ENCODE results near the gene RALGAPA1. TPM values are rescaled to one million over a fixed set of nuclear protein-coding genes. Genes with fewer than 3 reads are reported as not detected.

RALGAPA1 gene
- total RNA-seq, 2 experiments from 2014 or later: 27.6 to 36.5 TPM

GRCh38 chr14:35532783-35533356 lies 276.2 kb downstream of the RALGAPA1 start:
- H3K4me3 ChIP-seq (ENCODE audit: low read depth, low read length, poor library complexity, severe bottlenecking): peak overlapping the region; percentile 68
- H3K36me3 ChIP-seq (ENCODE audit: insufficient read depth, low read length): no peaks in the 10 kb centered on the region
- no peaks in the 10 kb centered on the region for H3K9me2 ChIP-seq (ENCODE audit: insufficient read depth, low read length)
- H3K4me2 ChIP-seq (ENCODE audit: low read length): peak overlapping the region; percentile 87
- no peak for DNase-seq (ENCODE audit: low spot score)
- CTCF ChIA-PET (ENCODE audit: unreplicated experiment): no interaction called here
- POLR2A ChIA-PET: interaction anchor here (0.9 kb wide), 1 partner anchor 10 kb away, joined by 3 read pairs; no protein-coding TSS in a partner anchor
- H4K20me1 ChIP-seq (ENCODE audit: insufficient read depth, low read length): no peaks in the 10 kb centered on the region
- intact Hi-C loops (cut with micrococcal nuclease; ENCODE audit: unreplicated experiment): loop anchor here (5.0 kb wide), 1 partner anchor 154 kb away; no protein-coding TSS in a partner anchor
- BruUV-seq (replicated peaks): no TSS peak
- H2AFZ ChIP-seq (ENCODE audit: low read length): peak overlapping the region; percentile 38
- no peak overlapping the region for H3K27ac ChIP-seq (ENCODE audit: low read depth, low read length, poor library complexity, severe bottlenecking)
- TF ChIP-seq EZH2phosphoT487 (IDR thresholded peaks at IDR 0.05; ENCODE audit: borderline replicate concordance, low read depth, low read length) (no peak; the same call in 1 of the 2 replicates), CTCF (conservative IDR thresholded peaks at IDR 0.05; ENCODE audit: low read length) (no peak)
- peaks cover 5% of the 10 kb centered on the region for H3K4me1 ChIP-seq (ENCODE audit: insufficient read depth, low read length, poor library complexity, severe bottlenecking)
- H3K9me3 ChIP-seq (ENCODE audit: low read length): no peaks in the 10 kb centered on the region
- H3K79me2 ChIP-seq (ENCODE audit: insufficient read depth, low read depth, low read length): no peaks in the 10 kb centered on the region

GRCh38 chr14:35531960-35532747 lies 276.9 kb downstream of the RALGAPA1 start:
- H3K4me1 ChIP-seq (ENCODE audit: insufficient read depth, low read length, poor library complexity, severe bottlenecking): peaks cover 5% of the 10 kb centered on the region
- no peak overlapping the region for H3K4me3 ChIP-seq (ENCODE audit: low read depth, low read length, poor library complexity, severe bottlenecking)
- BruUV-seq (replicated peaks): no TSS peak
- no peak overlapping the region for H3K27ac ChIP-seq (ENCODE audit: low read depth, low read length, poor library complexity, severe bottlenecking)
- H3K79me2 ChIP-seq (ENCODE audit: insufficient read depth, low read depth, low read length): no peaks in the 10 kb centered on the region
- H4K20me1 ChIP-seq (ENCODE audit: insufficient read depth, low read length): no peaks in the 10 kb centered on the region
- CTCF ChIA-PET (ENCODE audit: unreplicated experiment): no interaction called here
- H3K36me3 ChIP-seq (ENCODE audit: insufficient read depth, low read length): no peaks in the 10 kb centered on the region
- H3K4me2 ChIP-seq (ENCODE audit: low read length): no peak overlapping the region
- no peaks in the 10 kb centered on the region for H3K9me3 ChIP-seq (ENCODE audit: low read length)
- TF ChIP-seq EZH2phosphoT487 (IDR thresholded peaks at IDR 0.05; ENCODE audit: borderline replicate concordance, low read depth, low read length): no peak
- no peak for TF ChIP-seq CTCF (conservative IDR thresholded peaks at IDR 0.05; ENCODE audit: low read length)
- no peak for DNase-seq (ENCODE audit: low spot score)
- POLR2A ChIA-PET: interaction anchor here (0.5 to 1.3 kb wide), 3 partner anchors 11 to 283 kb away, joined by 3 to 4 read pairs (median 3); no protein-coding TSS in a partner anchor
- H2AFZ ChIP-seq (ENCODE audit: low read length): no peak overlapping the region
- H3K9me2 ChIP-seq (ENCODE audit: insufficient read depth, low read length): no peaks in the 10 kb centered on the region
- intact Hi-C loops (cut with micrococcal nuclease; ENCODE audit: unreplicated experiment): loop anchor here (5.0 kb wide), 1 partner anchor 155 kb away; no protein-coding TSS in a partner anchor
